ENCODE measurements around the gene OR5AR1. TPM values are rescaled to one million over a fixed set of nuclear protein-coding genes. Genes with fewer than 3 reads are reported as not detected.
"Not testable (repeated sequence)": the region's sequence is repeated elsewhere in the genome, so short reads cannot be mapped to it uniquely, and the experiment has no call there.

The OR5AR1 gene
- total and polyA plus RNA-seq, 12 donors, result not detected

DNA sequence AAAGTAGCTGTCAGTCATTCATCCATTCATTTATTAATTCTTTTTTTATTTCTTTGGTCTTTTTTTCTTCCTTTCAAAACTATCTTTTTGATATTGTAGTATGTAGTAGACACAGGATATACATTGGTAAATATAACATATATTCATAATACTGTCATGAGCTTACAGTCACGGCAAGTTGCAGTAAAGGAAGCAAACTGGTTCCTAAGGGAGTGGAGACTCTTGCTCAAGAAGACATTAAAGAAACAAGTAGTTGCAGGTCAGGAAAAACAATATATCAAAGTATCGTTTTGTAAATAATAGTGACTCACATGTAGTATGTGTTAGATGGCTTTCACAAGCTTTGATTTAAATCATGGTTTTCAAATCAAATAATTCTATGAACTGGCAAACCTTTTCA, 7.5 kb downstream of the OR5AR1 start:
- 77 to 83% methylated on average over 2 of the region's 2 CpGs for WGBS, 2 donors
- H3K27me3 ChIP-seq, result no peaks in the 10 kb centered on the region
- intact Hi-C loops (cut with DNase I), result no loop called here
- H3K4me1 ChIP-seq, result no peaks in the 10 kb centered on the region
- peaks cover 0 to 3% (median 0%) of the 10 kb centered on the region in 11 donors for H3K9me3 ChIP-seq
- no peaks in the 10 kb centered on the region for H3K36me3 ChIP-seq
- ATAC-seq (no peak), DNase-seq (no peak)
- no peak overlapping the region for H3K27ac ChIP-seq
- H3K4me3 ChIP-seq, result no peak overlapping the region
- no peak for TF ChIP-seq CTCF (IDR thresholded peaks at IDR 0.05)

DNA sequence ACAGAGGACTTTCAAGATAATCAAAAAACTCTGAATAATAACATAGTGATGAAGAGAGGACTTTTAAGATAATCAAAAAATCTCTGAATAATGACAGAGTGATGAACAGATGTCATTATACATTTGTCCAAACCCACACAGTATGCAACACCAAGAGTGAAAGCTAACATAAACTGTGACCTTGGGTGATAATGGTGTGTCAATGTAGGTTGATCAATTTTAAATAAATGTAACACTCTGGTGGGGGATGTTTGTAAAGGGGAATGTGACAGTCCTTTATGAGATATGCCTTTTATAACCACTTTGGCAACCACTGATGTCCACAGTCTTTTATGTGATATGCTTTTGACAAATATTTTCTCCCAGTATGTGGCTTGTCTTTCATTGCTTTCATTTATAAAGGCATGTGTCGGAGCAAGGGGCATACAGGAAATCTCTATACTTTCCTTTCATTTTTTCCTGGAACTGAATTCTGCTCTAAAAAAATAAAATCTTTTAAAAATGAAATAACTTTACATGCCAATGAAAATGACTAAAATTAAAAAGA, 25.1 kb downstream of the OR5AR1 start:
- TF ChIP-seq CTCF (IDR thresholded peaks at IDR 0.05), result no peak
- no peaks in the 10 kb centered on the region for H3K36me3 ChIP-seq
- 61 to 69% methylated on average over 1 of the region's 1 CpG for WGBS, 2 donors

GRCh38 chr11:56691179-56691578, 27.7 kb downstream of the OR5AR1 start:
- WGBS, 2 donors, result 85 to 89% methylated on average over 3 of the region's 3 CpGs
- H3K27me3 ChIP-seq; H3K9me3 ChIP-seq; H3K27ac ChIP-seq; DNase-seq; H3K4me3 ChIP-seq; intact Hi-C loops (cut with DNase I); ATAC-seq; H3K4me1 ChIP-seq; H3K36me3 ChIP-seq: not testable (repeated sequence)

More for the DNA sequence above, 25.1 kb downstream of the OR5AR1 start:
- no peak for ATAC-seq
- Histone ChIP-seq H3K4me1 (no peaks in the 10 kb centered on the region), H3K27ac (no peak overlapping the region), H3K4me3 (no peak overlapping the region), H3K9me3 (no peaks in the 10 kb centered on the region), H3K27me3 (no peaks in the 10 kb centered on the region)
- intact Hi-C loops (cut with DNase I), result loop anchor here in 1 of 10 donors (10.0 kb wide), 1 partner anchor 56 kb away; the partner anchor contains the start of gene OR9G4
- DNase-seq, result no peak

GRCh38 chr11:56693428-56693827, 29.9 kb downstream of the OR5AR1 start:
- Histone ChIP-seq H3K27me3 (no peaks in the 10 kb centered on the region), H3K36me3 (no peaks in the 10 kb centered on the region), H3K27ac (no peak overlapping the region), H3K4me3 (no peak overlapping the region), H3K4me1 (no peaks in the 10 kb centered on the region), H3K9me3 (no peaks in the 10 kb centered on the region)
- intact Hi-C loops (cut with DNase I), result no loop called here
- DNase-seq (no peak), ATAC-seq (no peak)
- no peak for TF ChIP-seq CTCF (IDR thresholded peaks at IDR 0.05)
- WGBS, 2 donors, result 73 to 81% methylated on average over 2 of the region's 2 CpGs

GRCh38 chr11:56698795-56699194, 35.3 kb downstream of the OR5AR1 start, which contains the start of gene OR9G1:
Gene OR9G1, plus strand, starts transcription at chr11:56699095. Its CDS starts 1,293 bp downstream, at chr11:56700388.
- intact Hi-C loops (cut with DNase I), result no loop called here
- WGBS, 2 donors, result 89 to 94% methylated on average over 1 of the region's 1 CpG
- ATAC-seq, result no peak
- DNase-seq, result no peak
- Histone ChIP-seq H3K36me3 (no peaks in the 10 kb centered on the region), H3K27ac (no peak within 1 kb of the TSS), H3K4me3 (no peak within 1 kb of the TSS), H3K9me3 (no peaks in the 10 kb centered on the region), H3K27me3 (no peaks in the 10 kb centered on the region), H3K4me1 (no peaks in the 10 kb centered on the region)
- TF ChIP-seq CTCF (IDR thresholded peaks at IDR 0.05), result no peak

All from heart right ventricle (tissue), 16 donors.